Fibroblast of villous mesenchyme (primary cell): ENCODE measurements around the gene TNFAIP8L3. TPM values are rescaled to one million over a fixed set of nuclear protein-coding genes. Genes with fewer than 3 reads are reported as not detected.

Experiments used
- DNase-seq: peaks from one replicate; pipeline ENCODE4 v3.0.0-alpha.2; 2010; ENCODE audit warnings: low read depth
- H3K4me3 ChIP-seq: 2 replicates; pipeline ENCODE4 v1.5.1; 2011; ENCODE audit warnings: low read depth, mild to moderate bottlenecking, low read length
- CTCF ChIP-seq: IDR thresholded peaks from 2 replicates; pipeline ENCODE4 v1.5.1; 2012; ENCODE audit warnings: low read depth, mild to moderate bottlenecking, low read length; ENCODE audit not compliant: insufficient read depth
- total RNA-seq: library from RNA; depleted of rRNA; stranded (reverse); fragments of >200 nt; gene quantifications from 2 replicates; pipeline ENCODE4 v1.2.3, GENCODE V29; 2012

The TNFAIP8L3 gene
- total RNA-seq, 1 donor: 0.43 TPM

- H3K4me3 ChIP-seq: no peak overlapping the region
- TF ChIP-seq CTCF: no peak
- DNase-seq: no peak
Measured at GRCh38 chr15:51075826-51076523, 18.7 kb downstream of the TNFAIP8L3 start.

- TF ChIP-seq CTCF: no peak
- DNase-seq: peak; percentile 3
- no peak overlapping the region for H3K4me3 ChIP-seq
Measured at GRCh38 chr15:51075364-51075763, 19.3 kb downstream of the TNFAIP8L3 start.

DNA sequence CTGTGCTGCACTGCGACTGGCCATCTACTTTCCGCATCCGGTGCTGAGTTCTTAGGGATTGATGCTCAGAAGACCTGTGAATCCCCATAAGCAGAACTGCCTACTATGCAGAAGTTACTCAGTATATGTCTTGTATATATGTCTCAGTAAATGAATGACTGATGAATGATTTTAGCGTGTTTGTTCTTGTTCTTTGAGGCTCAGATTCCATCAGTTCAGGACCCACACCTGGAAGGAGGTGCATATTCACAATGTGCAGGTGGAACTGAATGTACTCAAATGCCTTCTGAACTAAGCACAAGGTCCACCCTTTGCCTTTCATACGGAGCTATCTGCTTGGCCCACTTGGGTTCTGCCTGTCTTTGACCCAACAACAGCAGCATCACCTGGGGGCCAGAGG is 19.8 kb downstream of the TNFAIP8L3 start:
- no peak for DNase-seq
- H3K4me3 ChIP-seq: no peak overlapping the region
- TF ChIP-seq CTCF: no peak

DNA sequence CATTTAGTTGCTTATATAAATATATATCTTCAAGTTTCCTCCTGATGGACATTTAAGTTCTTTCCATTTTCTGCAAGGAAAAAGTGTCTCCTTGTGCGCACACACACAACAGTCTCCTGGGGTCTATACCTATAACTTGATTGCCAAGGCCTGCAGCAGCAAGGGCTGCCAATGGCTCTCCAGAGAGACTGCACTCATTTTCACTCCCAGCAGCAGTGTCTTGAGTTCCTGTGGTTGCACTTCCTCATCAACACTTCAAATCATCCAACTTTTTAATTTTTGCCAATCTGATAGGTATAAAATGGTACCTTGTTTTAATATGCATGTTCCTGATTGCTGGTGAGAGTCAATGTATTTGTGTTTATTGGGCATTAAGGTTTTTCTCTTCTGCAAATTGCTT is 23.1 kb downstream of the TNFAIP8L3 start:
- no peak overlapping the region for H3K4me3 ChIP-seq
- DNase-seq: no peak
- TF ChIP-seq CTCF: no peak

DNA sequence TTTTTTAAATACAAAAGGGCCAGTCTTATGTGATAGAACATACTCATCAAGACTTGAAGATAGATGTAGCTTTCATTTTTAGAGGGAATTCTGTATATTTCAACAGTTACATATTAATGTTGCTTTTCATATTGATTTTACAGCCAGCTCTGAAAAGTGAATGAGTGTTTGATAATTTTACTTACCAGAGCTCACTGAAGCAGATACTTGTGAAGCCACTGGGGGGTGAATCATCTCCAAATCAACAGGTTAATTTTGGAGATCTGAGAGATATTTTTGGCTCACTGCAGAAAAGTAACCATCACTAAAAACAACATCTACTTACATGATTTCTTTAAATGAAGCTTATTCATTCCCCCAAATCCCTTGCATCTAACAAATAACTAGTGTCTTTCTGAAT is 24.7 kb downstream of the TNFAIP8L3 start:
- DNase-seq: no peak
- TF ChIP-seq CTCF: no peak
- H3K4me3 ChIP-seq: no peak overlapping the region

GRCh38 chr15:51067510-51067909 is 27.2 kb downstream of the TNFAIP8L3 start:
- no peak overlapping the region for H3K4me3 ChIP-seq
- DNase-seq: peak; percentile 39
- TF ChIP-seq CTCF: no peak

DNA sequence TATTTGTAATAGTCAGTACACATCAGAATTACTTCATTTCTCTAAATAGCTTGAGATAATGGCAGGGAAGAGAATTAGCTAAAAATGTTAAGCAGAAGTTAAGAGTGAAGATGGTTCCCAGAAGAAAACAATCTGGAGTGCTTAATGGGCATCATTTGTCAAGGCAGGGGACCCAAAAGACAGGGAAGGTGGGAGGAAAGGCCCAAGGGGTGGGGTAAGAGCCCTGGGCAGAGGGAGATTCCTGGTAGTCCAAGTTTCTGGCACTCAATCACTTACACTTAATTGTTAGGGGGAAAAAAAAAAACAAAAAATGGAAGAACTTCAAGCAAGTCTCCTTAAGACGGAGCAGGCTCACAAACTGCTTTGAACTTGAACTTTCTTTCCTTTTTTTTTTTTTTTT is 28.9 kb downstream of the TNFAIP8L3 start:
- no peak for DNase-seq
- H3K4me3 ChIP-seq: no peak overlapping the region
- TF ChIP-seq CTCF: no peak
